ENCODE measurements around the gene WDR93.

GRCh38 chr15:89654847-89655805 lies 35.5 kb upstream of the WDR93 start, which contains the start of gene KIF7:
- no peak for TF ChIP-seq CTCF (IDR thresholded peaks at IDR 0.05)
- TF ChIP-seq POLR2AphosphoS5 (IDR thresholded peaks at IDR 0.05; ENCODE audit: insufficient read depth in 1 of 2, low read depth in 1 of 2) = peak in 1 of 2 donors; percentile 36
- TF ChIP-seq POLR2A (IDR thresholded peaks at IDR 0.05) = no peak

Measured in vagina (tissue), 2 donors.